SK-N-SH treated with all-trans-retinoic acid at 6 μM for 48 hours (cell line): Measurements from ENCODE around the gene PLEKHM3.

Experiments
- ATAC-seq: fragments of 200-7000 bp; cut with Tn5 transposase; 3 replicates; pipeline ENCODE4 v1.9.1; 2020; ENCODE audit warnings: mild to moderate bottlenecking, moderate library complexity
- ARNTL ChIP-seq: fragments of 450-650 bp; formaldehyde crosslinking; IDR thresholded peaks from 2 replicates; pipeline ENCODE4 v1.5.0; 2020; ENCODE audit warnings: low read depth, mild to moderate bottlenecking, moderate library complexity, borderline replicate concordance
- BACH2 ChIP-seq: fragments of 250-450 bp; sonication (Bioruptor Pico); IDR thresholded peaks from 2 replicates; pipeline ENCODE4 v1.9.0; 2021; ENCODE audit warnings: mild to moderate bottlenecking, borderline replicate concordance
- CREB5 ChIP-seq: fragments of 250-450 bp; sonication (Bioruptor Pico); IDR thresholded peaks from 2 replicates; pipeline ENCODE4 v1.5.1; 2020; ENCODE audit warnings: low read depth, mild to moderate bottlenecking, moderate library complexity
- CSDC2 ChIP-seq: fragments of 250-450 bp; sonication (Bioruptor Pico); IDR thresholded peaks from 2 replicates; pipeline ENCODE4 v1.5.0; 2020; ENCODE audit warnings: mild to moderate bottlenecking, moderate library complexity
- CSRNP3 ChIP-seq: fragments of 250-450 bp; sonication (Bioruptor Pico); IDR thresholded peaks from 2 replicates; pipeline ENCODE4 v1.5.1; 2021; ENCODE audit warnings: mild to moderate bottlenecking, moderate library complexity
- ESRRG ChIP-seq: fragments of 250-450 bp; sonication (Bioruptor Pico); IDR thresholded peaks from 2 replicates; pipeline ENCODE4 v1.6.1; 2021; ENCODE audit warnings: mild to moderate bottlenecking
- GLIS3 ChIP-seq: fragments of 250-450 bp; sonication (Bioruptor Pico); IDR thresholded peaks from 2 replicates; pipeline ENCODE4 v1.5.0; 2020; ENCODE audit warnings: mild to moderate bottlenecking, moderate library complexity
- ISL1 ChIP-seq: fragments of 250-450 bp; sonication (Bioruptor Pico); IDR thresholded peaks from 2 replicates; pipeline ENCODE4 v2.1.2; 2022; ENCODE audit warnings: mild to moderate bottlenecking, moderate library complexity
- OSR1 ChIP-seq: fragments of 250-450 bp; sonication (Bioruptor Pico); IDR thresholded peaks from 2 replicates; pipeline ENCODE4 v1.8.0; 2022; ENCODE audit warnings: moderate library complexity, mild to moderate bottlenecking, inconsistent platforms
- POU6F1 ChIP-seq: fragments of 250-450 bp; sonication (Bioruptor Pico); IDR thresholded peaks from 2 replicates; pipeline ENCODE4 v1.8.0; 2021; ENCODE audit warnings: low read depth, mild to moderate bottlenecking, moderate library complexity, borderline replicate concordance
- PPARA ChIP-seq: fragments of 250-450 bp; sonication (Bioruptor Pico); IDR thresholded peaks from 2 replicates; pipeline ENCODE4 v1.5.0; 2020; ENCODE audit warnings: mild to moderate bottlenecking, borderline replicate concordance
- RARB ChIP-seq: fragments of 250-450 bp; sonication (Bioruptor Pico); IDR thresholded peaks from 2 replicates; pipeline ENCODE4 v1.8.0; 2021; ENCODE audit warnings: mild to moderate bottlenecking, moderate library complexity
- SNAI2 ChIP-seq: fragments of 250-450 bp; sonication (Bioruptor Pico); IDR thresholded peaks from 2 replicates; pipeline ENCODE4 v1.5.0; 2020; ENCODE audit warnings: mild to moderate bottlenecking, moderate library complexity
- TCF4 ChIP-seq: fragments of 250-450 bp; sonication (Bioruptor Pico); IDR thresholded peaks from 2 replicates; pipeline ENCODE4 v1.8.0; 2021; ENCODE audit warnings: mild to moderate bottlenecking, moderate library complexity, borderline replicate concordance
- TOX ChIP-seq: fragments of 250-450 bp; sonication (Bioruptor Pico); IDR thresholded peaks from 2 replicates; pipeline ENCODE4 v1.8.0; 2021; ENCODE audit warnings: mild to moderate bottlenecking, moderate library complexity, borderline replicate concordance
- TSHZ2 ChIP-seq: fragments of 250-450 bp; sonication (Bioruptor Pico); IDR thresholded peaks from 2 replicates; pipeline ENCODE4 v1.5.0; 2020; ENCODE audit warnings: mild to moderate bottlenecking, moderate library complexity
- ZC3H10 ChIP-seq: fragments of 250-450 bp; sonication (Bioruptor Pico); IDR thresholded peaks from 2 replicates; pipeline ENCODE4 v1.5.1; 2021; ENCODE audit warnings: mild to moderate bottlenecking, moderate library complexity
- ZFP3 ChIP-seq: fragments of 250-450 bp; sonication (Bioruptor Pico); IDR thresholded peaks from 2 replicates; pipeline ENCODE4 v1.5.0; 2020; ENCODE audit warnings: mild to moderate bottlenecking, moderate library complexity
- ZFP30 ChIP-seq: fragments of 450-650 bp; formaldehyde crosslinking; IDR thresholded peaks from 2 replicates; pipeline ENCODE4 v1.5.0; 2022; ENCODE audit warnings: mild to moderate bottlenecking, moderate library complexity
- ZNF565 ChIP-seq: fragments of 450-650 bp; formaldehyde crosslinking; conservative IDR thresholded peaks from 2 replicates; pipeline ENCODE4 v1.5.0; 2020; ENCODE audit warnings: low read depth, mild to moderate bottlenecking, moderate library complexity
- ZNF70 ChIP-seq: fragments of 450-650 bp; formaldehyde crosslinking; IDR thresholded peaks from 2 replicates; pipeline ENCODE4 v1.5.0; 2020; ENCODE audit warnings: mild to moderate bottlenecking, moderate library complexity
- ZNF8 ChIP-seq: fragments of 450-650 bp; formaldehyde crosslinking; IDR thresholded peaks from 2 replicates; pipeline ENCODE4 v1.5.0; 2020; ENCODE audit warnings: mild to moderate bottlenecking, moderate library complexity

PLEKHM3 gene

GRCh38 chr2:208049441-208049840 is 24.1 kb upstream of the PLEKHM3 start:
- TF ChIP-seq ZFP30 (CRISPR knock-in tag) (no peak), SNAI2 (CRISPR knock-in tag) (no peak), CSDC2 (CRISPR knock-in tag) (no peak), ARNTL (no peak), ZNF8 (CRISPR knock-in tag) (no peak), TOX (CRISPR knock-in tag) (no peak), POU6F1 (no peak), ZNF565 (CRISPR knock-in tag) (no peak), ISL1 (no peak)
- no peak for ATAC-seq

- ATAC-seq, result no peak
- TF ChIP-seq ESRRG (CRISPR knock-in tag) (no peak), SNAI2 (CRISPR knock-in tag) (no peak), TCF4 (CRISPR knock-in tag) (peak; percentile 29; the same call in 1 of the 2 replicates), ISL1 (no peak), ZFP30 (CRISPR knock-in tag) (no peak)
These were observed 23.7 kb upstream of the PLEKHM3 start for GRCh38 chr2:208049006-208049405.

GRCh38 chr2:208047840-208048239 is 22.5 kb upstream of the PLEKHM3 start:
- ATAC-seq, result no peak
- TF ChIP-seq ZFP30 (CRISPR knock-in tag) (no peak), ESRRG (CRISPR knock-in tag) (no peak), CREB5 (no peak), ZNF70 (no peak), ZC3H10 (CRISPR knock-in tag) (no peak), ZNF565 (CRISPR knock-in tag) (no peak), RARB (CRISPR knock-in tag) (no peak), TSHZ2 (CRISPR knock-in tag) (no peak), ZFP3 (no peak), BACH2 (CRISPR knock-in tag) (no peak), CSRNP3 (CRISPR knock-in tag) (no peak), OSR1 (CRISPR knock-in tag) (no peak), ARNTL (no peak), GLIS3 (CRISPR knock-in tag) (no peak), PPARA (CRISPR knock-in tag) (no peak), SNAI2 (CRISPR knock-in tag) (no peak), CSDC2 (CRISPR knock-in tag) (no peak), POU6F1 (no peak), TCF4 (CRISPR knock-in tag) (no peak)
